Muscle layer of duodenum (tissue), 2 donors: ENCODE data around the gene PDCD2L.
"Not testable (repeated sequence)": the region's sequence is repeated elsewhere in the genome, so short reads cannot be mapped to it uniquely, and the experiment has no call there.

Experiments used
- H3K27ac ChIP-seq: one replicate; pipeline ENCODE4 v1.7.0; 2013; ENCODE audit warnings: mild to moderate bottlenecking, low read length
- H3K27me3 ChIP-seq: one replicate; pipeline ENCODE4 v1.7.0; 2013; ENCODE audit warnings: low read depth, mild to moderate bottlenecking, control low read depth, low read length
- H3K36me3 ChIP-seq, 2 donors: one replicate each; pipeline ENCODE4 v1.7.0; 2013; ENCODE audit warnings: low read length in 2 of 2, control low read depth in 1 of 2, mild to moderate bottlenecking in 1 of 2; ENCODE audit not compliant: insufficient read depth in 2 of 2, control insufficient read depth in 1 of 2
- H3K4me1 ChIP-seq, 2 donors: one replicate each; pipeline ENCODE4 v1.7.0; 2013; ENCODE audit warnings: low read length in 2 of 2, mild to moderate bottlenecking in 2 of 2, control low read depth in 1 of 2, moderate library complexity in 1 of 2; ENCODE audit not compliant: insufficient read depth in 2 of 2, control insufficient read depth in 1 of 2
- H3K4me3 ChIP-seq, 2 donors: one replicate each; pipeline ENCODE4 v1.7.0; 2013; ENCODE audit warnings: low read length in 2 of 2, low read depth in 1 of 2, mild to moderate bottlenecking in 1 of 2
- H3K9me3 ChIP-seq, 2 donors: one replicate each; pipeline ENCODE4 v1.7.0; 2013; ENCODE audit warnings: low read length in 2 of 2, control low read depth in 1 of 2, mild to moderate bottlenecking in 1 of 2; ENCODE audit not compliant: control insufficient read depth in 1 of 2
- donor health status: healthy.

PDCD2L gene

DNA sequence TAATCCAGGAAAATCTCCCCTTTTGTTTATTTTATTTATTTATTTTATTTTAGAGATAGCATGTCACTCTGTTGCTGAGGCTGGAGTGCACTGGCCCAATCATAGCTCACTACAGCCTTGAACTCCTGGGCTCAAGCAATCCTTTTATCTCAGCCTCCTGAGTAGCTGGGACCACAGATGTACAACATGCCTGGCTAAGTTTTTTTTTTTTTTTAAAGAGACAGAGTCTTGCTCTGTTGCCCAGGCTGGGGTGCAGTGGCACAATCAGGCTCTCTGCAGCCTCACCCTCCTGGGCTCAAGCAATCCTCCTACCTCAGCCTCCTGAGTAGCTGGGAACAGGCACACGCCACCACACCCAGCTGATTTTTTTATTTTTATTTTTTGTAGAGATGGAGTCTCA, 6.3 kb upstream of the PDCD2L start:
- no peaks in the 10 kb centered on the region for H3K27me3 ChIP-seq
- H3K4me3 ChIP-seq: no peak overlapping the region
- H3K9me3 ChIP-seq: no peaks in the 10 kb centered on the region
- peaks cover 43 to 76% of the 10 kb centered on the region in 2 donors for H3K36me3 ChIP-seq
- H3K4me1 ChIP-seq: no peaks in the 10 kb centered on the region
- no peak overlapping the region for H3K27ac ChIP-seq

DNA sequence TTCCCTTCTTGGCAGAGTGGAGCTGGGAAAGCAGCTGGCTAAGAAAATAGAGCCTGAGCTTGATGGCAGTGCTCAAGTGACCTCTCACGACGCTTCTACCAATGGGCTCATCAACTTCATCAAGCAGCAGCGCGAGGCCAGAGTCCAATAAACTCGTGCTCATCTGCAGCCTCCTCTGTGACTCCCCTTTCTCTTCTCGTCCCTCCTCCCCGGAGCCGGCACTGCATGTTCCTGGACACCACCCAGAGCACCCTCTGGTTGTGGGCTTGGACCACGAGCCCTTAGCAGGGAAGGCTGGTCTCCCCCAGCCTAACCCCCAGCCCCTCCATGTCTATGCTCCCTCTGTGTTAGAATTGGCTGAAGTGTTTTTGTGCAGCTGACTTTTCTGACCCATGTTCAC, 4.3 kb upstream of the PDCD2L start:
- no peaks in the 10 kb centered on the region for H3K27me3 ChIP-seq
- H3K27ac ChIP-seq: no peak overlapping the region
- no peaks in the 10 kb centered on the region for H3K9me3 ChIP-seq
- H3K36me3 ChIP-seq: peaks cover 29 to 56% of the 10 kb centered on the region in 2 donors
- H3K4me3 ChIP-seq: no peak overlapping the region
- peaks cover 0 to 3% of the 10 kb centered on the region in 2 donors for H3K4me1 ChIP-seq

DNA sequence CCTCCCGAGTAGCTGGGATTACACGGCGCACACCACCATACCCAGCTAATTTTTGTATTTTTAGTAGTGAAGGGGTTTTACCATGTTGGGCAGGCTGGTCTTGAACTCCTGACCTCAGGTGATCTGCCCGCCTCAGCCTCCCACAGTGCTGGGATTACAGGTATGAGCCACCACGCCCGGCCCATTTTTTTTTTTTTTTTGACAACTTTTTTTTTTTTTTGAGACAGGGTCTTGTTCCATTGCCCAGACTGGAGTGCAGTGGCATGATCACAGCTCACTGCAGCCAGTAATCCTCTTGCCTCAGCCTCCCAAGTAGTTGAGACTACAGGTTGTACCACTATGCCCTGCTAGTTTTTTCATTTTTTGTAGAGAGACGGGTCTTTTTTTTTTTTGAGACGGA, 3.4 kb upstream of the PDCD2L start:
- not testable (repeated sequence) for H3K4me3 ChIP-seq, H3K27ac ChIP-seq, H3K4me1 ChIP-seq, H3K9me3 ChIP-seq, H3K27me3 ChIP-seq
- H3K36me3 ChIP-seq: peaks cover 25 to 48% of the 10 kb centered on the region in 2 donors

DNA sequence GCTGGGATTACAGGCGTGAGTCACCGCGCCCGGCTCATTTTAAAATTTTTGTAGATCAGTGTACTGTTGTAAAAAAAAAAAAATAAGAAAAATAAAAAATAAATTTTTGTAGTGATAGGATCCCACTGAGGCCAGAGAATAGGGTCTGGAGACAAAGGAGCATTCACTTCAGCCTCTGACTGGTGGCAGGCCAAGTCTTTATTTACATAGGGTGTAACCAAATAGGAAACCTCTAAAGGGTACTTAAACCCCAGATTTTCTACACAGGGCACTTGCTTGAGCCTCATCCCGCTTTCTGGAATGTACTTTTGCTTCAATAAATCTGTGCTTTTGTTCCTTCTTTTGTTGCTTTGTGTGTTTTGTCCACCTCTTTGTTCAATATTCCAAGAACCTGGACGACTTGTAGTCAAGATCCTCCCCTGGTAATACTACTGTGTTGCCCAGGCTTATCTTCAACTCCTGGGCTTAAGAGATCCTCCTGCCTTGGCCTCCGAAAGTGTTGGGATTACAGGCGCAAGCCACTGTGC, 2.1 kb upstream of the PDCD2L start:
- H3K4me3 ChIP-seq: no peak overlapping the region
- no peaks in the 10 kb centered on the region for H3K27me3 ChIP-seq
- peaks cover 18 to 37% of the 10 kb centered on the region in 2 donors for H3K36me3 ChIP-seq
- no peak overlapping the region for H3K27ac ChIP-seq
- H3K9me3 ChIP-seq: no peaks in the 10 kb centered on the region
- peaks cover 0 to 6% of the 10 kb centered on the region in 2 donors for H3K4me1 ChIP-seq

DNA sequence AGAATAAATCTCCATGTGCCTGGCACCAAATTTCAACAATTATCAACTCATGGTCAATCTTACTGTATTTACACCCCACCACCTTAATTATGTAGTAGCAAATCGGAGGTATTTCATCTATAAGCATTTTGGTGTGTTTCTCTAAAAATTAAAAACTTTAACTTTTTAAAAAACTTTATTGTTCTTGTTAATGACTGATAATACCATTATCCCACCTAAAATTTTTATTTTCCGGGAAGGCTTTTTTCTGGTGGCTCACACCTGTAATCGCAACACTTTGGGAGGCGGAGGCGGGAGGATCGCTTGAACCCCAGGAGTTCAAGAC, 453 bp upstream of the PDCD2L start:
- peak overlapping the region; percentile 73 to 96 for H3K4me3 ChIP-seq
- peak overlapping the region; percentile 39 for H3K27ac ChIP-seq
- no peaks in the 10 kb centered on the region for H3K27me3 ChIP-seq
- H3K36me3 ChIP-seq: peaks cover 14 to 25% of the 10 kb centered on the region in 2 donors
- no peaks in the 10 kb centered on the region for H3K9me3 ChIP-seq
- peaks cover 0 to 6% of the 10 kb centered on the region in 2 donors for H3K4me1 ChIP-seq

DNA sequence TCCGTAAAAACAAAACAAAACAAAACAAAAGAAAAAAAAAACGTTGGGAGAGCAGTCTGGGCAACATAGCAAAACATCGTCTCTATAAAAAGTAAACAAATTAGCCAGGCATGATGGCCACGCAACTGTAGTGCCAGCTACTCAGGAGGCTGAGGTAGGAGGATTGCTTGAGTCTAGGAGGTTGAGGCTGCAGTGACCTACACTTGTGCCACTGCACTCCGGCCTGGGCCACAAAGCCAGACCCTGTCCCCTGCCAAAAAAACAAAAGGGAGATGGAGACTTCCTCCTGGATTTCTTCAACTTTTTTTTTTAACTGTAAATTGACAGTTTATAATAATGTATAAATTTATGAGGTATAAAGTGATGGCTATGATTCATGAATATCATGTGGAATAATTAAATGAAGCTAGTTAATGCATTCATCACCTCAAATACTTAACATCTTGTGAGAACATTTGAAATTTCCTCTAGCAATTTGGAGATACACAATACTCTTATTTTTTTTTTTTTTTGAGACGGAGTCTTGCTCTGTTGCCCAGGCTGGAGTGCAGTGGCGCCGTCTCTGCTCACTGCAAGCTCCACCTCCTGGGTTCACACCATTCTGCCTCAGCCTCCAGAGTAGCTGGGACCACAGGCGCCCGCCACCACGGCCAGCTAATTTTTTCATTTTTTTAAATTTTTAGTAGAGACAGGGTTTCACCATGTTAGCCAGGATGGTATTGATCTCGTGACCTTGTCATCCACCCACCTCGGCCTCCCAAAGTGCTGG, 1.9 kb downstream of the PDCD2L start:
- no peak overlapping the region for H3K4me3 ChIP-seq
- H3K9me3 ChIP-seq: no peaks in the 10 kb centered on the region
- H3K27me3 ChIP-seq: no peaks in the 10 kb centered on the region
- peaks cover 0 to 6% of the 10 kb centered on the region in 2 donors for H3K4me1 ChIP-seq
- H3K36me3 ChIP-seq: peaks cover 0 to 16% of the 10 kb centered on the region in 2 donors
- H3K27ac ChIP-seq: no peak overlapping the region

DNA sequence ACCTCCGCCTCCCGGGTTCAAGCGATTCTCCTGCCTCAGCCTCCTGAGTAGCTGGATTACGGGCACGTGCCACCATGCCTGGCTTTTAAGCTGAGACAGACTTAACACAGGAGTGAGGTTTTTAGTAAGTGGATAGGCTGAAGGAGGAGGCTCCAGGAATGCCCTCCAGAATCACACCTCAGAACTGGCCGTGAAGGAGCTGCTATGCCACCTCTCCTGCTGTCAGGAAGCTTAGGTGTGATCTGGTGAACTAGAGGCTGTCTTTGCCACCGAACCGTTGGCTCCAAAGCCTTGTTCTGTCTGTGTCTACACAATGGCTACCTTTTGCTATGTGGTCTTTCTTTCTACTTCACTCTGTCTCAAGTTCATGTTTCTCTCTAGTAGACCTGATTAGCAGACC, 4.2 kb downstream of the PDCD2L start:
- Histone ChIP-seq H3K27ac (no peak overlapping the region), H3K9me3 (no peaks in the 10 kb centered on the region), H3K36me3 (peaks cover 0 to 19% of the 10 kb centered on the region in 2 donors), H3K4me3 (no peak overlapping the region), H3K4me1 (peaks cover 0 to 6% of the 10 kb centered on the region in 2 donors), H3K27me3 (no peaks in the 10 kb centered on the region)

DNA sequence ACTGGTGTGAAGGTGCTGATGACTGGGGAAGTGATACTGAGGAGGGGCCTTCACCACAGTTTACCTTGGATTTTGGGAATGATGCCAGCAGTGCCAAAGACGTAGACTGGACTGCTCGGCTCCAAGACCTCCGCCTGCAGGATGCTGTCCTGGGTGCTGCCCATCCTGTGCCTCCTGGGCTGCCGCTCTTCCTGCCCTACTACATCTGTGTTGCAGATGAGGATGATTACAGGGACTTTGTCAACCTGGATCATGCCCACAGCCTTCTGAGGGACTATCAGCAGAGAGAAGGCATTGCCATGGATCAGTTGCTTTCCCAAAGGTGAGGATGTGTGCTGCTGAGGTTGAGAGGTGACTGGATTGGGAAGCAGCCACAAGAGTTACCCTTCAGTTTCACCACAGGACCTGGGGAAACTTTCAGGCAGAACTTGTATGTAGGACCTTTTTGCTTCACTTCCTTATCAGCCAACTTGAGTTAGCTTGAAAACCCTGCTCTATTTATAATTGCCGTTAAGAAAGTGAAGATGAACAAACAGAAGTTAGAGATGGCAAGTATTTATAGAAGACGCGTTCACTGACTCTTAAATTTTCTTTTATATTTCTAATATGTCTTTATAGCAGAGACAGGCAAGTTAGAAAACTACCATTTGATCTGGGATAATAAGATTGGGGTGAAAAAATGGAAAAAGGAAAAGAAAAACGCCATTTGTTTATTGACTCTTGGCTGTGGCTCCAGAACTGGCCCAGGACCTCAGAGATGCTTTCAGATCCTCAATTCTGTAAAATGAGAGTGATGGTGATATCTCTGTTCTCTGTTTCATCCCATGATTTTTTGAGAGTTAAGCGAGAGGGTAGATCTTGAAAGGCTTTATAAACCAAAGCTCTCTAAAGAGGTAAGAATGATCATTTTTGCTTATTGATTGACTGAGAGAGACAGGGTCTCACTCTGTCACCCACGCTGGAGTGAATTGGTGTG, 5.3 kb downstream of the PDCD2L start:
- H3K4me3 ChIP-seq: no peak overlapping the region
- peaks cover 0 to 6% of the 10 kb centered on the region in 2 donors for H3K4me1 ChIP-seq
- H3K27me3 ChIP-seq: no peaks in the 10 kb centered on the region
- no peaks in the 10 kb centered on the region for H3K9me3 ChIP-seq
- peaks cover 0 to 19% of the 10 kb centered on the region in 2 donors for H3K36me3 ChIP-seq
- H3K27ac ChIP-seq: no peak overlapping the region

DNA sequence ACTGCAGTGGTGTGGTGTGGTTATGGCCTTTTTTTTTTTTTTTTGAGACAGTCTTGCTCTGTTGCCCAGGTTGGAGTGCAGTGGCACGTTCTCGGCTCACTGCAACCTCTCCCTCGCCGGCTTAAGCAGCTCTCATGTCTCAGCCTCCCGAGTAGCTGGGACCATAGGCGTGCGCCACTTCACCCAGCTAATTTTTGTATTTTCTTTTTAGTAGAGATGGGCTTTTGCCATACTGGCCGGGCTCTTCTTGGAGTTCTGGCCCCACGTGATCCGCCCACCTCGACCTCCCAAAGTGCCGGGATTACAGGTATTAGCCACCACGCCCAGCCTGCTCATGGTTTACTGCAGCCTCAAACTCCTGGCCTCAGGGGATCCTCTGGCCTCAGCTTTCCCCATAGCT, 7.0 kb downstream of the PDCD2L start:
- Histone ChIP-seq H3K4me3 (no peak overlapping the region), H3K27me3 (no peaks in the 10 kb centered on the region), H3K27ac (no peak overlapping the region), H3K36me3 (peaks cover 4 to 28% of the 10 kb centered on the region in 2 donors), H3K4me1 (no peaks in the 10 kb centered on the region), H3K9me3 (no peaks in the 10 kb centered on the region)

DNA sequence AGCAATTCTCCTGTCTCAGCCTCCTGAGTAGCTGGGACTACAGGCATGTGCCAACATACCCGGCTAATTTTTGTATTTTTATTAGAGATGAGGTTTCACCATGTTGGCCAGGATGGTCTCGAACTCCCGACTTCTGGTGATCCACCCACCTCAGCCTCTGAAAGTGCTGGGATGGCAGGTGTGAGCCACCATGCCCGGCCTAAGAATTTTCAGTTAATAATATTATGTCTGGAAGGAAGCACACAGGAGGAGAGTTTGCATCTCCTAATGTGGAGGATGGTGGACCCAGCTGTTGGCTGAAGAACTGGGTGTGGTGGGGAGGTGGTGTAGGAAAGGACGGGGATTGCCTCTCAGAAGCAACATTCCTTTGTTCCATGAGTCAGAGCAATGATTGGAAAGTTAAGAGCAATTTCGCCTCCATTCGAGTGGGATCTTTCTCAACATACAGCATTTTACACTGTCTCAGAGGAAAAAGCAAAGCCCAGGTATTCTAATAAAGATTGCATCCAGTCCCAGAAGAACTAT, 11.9 kb downstream of the PDCD2L start:
- H3K4me3 ChIP-seq: no peak overlapping the region
- no peaks in the 10 kb centered on the region for H3K9me3 ChIP-seq
- H3K27me3 ChIP-seq: no peaks in the 10 kb centered on the region
- H3K27ac ChIP-seq: no peak overlapping the region
- H3K4me1 ChIP-seq: no peaks in the 10 kb centered on the region
- peaks cover 4 to 22% of the 10 kb centered on the region in 2 donors for H3K36me3 ChIP-seq

DNA sequence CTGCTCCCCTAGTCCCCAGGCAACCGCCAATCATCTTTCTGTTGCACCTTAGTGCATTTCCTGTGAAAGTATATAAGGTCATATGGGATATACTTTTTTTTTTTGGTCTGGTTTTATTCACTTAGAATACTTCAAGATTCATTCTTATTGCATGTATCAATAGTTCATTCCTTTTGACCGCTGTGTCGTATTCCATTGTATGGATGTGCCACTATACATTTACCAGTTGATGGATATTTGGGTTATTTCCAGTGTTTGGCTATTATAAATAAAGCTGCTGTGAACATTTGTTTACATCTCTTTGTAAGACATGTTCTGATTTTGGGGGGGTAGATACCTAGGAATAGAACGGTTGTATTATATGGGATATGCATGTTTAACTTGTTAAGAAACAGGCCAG, 14.1 kb downstream of the PDCD2L start:
- H3K9me3 ChIP-seq: no peaks in the 10 kb centered on the region
- no peaks in the 10 kb centered on the region for H3K4me1 ChIP-seq
- H3K36me3 ChIP-seq: peaks cover 4 to 21% of the 10 kb centered on the region in 2 donors
- H3K27ac ChIP-seq: no peak overlapping the region
- no peaks in the 10 kb centered on the region for H3K27me3 ChIP-seq
- no peak overlapping the region for H3K4me3 ChIP-seq
